ENCODE data around the gene SHISA6.

SHISA6 gene

DNA sequence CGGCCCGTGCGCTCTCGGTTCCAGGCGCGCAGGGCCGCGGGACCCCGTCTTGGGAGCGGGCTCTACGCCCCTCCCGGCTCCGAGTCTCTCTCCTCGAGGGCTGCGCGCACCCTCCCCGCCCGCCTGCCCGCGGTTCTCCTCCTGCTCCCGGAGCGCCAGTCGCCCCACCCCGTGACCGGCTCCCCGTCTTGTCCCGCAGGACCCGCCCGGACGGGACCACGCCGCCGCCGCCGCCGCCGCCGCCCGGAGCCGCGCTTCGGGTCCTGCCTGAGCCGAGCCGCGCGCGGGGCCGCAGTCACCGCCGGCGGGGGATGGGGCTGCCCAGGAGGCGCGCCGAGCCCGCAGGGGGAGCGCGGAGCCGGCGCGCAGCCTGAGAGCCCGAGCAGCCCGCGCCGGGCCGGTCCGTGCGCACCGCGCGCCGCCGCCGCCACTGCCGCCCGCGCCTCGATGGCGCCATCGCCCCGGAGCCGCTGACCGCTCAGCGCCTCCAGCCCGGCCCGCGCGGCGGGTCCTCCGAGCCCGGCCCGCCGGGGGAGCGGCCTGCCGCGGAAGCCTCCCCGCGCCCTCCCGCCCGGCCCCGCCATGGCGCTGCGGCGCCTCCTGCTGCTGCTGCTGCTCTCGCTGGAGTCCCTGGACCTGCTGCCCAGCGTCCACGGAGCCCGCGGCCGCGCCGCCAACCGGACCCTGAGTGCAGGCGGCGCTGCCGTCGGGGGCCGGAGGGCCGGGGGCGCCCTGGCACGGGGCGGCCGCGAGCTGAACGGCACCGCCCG is at the start of gene SHISA6:
SHISA6 (plus strand) TSS at position 373 of the 770 bp plus-strand sequence.
- DNase-seq, result no peak

DNA sequence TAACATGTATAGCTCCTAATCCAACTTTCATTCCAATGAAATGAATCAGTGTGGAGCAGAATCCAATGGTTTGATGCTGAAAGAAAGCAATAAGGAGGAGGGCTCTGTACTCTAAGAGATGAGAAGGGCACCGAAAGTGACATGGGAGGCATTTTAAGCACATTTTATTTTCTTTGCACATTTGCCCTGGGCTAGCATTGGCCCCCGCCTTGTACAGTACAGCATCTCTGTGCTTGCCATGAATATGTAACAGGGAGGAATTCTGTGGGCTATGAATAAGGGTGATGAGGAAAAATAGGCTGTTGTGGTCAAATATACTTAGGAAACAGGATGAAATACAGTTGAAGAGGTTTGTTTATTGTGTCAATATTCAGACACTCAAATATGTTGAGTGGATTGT is 45.2 kb upstream of the SHISA6 start:
- no peak for DNase-seq

DNA sequence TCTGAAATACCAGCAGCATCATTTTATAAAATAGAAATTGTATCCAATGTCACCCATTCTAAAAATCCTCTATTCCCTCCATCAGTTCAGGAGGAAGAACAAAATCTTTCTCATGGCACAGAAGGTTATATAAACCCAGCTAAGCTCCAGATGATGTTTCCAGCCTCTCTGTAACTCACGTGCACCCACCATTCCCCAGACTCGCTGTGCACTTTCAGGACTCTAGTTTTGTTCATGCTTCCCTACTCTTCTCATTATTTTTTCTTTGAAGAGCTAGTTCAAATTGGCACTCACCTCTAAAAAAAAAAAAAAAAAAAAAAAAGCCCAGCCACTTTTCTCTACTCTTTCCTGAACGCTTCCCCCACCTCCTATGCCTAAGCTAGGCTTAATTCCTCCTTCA is 36.0 kb upstream of the SHISA6 start:
- DNase-seq, result no peak

DNA sequence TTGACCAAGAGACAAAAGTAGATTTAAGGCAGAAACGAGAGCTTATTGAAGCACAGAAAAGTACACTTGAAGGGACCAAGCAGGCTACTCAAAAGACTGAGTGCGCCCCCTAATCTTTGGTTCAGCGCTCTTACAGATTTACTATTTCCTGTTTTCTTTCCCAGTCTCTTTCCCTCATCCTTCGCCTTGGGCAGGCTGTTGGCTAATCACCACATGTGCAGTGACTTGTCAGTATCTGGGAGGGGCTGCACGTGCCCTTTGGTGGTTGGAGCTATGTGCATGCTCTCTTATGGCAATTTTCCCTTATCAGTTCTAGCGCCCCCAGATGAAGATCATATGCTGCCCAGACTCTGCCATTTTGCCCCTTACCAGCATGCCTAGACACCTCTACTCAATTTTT is 35.4 kb upstream of the SHISA6 start:
- DNase-seq, result no peak

DNA sequence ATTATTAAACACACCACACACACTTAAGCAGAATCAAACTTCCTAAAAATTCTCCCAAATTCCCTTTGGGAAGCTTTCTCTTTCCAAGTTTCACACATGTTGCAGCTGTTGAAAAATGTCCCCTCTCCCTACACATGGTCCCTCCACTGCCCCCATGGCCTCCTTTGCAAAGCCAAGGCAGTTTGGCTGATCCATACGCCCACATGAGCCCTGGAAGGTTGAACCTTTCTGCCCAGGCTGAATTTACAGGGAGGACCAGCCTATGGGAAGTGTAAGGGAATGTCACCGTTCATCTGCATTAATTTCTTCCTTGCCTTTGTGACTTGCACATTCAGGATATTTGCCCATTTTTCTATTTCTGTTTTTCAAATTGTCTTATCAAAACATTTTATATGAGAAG is 31.1 kb upstream of the SHISA6 start:
- no peak for DNase-seq

DNA sequence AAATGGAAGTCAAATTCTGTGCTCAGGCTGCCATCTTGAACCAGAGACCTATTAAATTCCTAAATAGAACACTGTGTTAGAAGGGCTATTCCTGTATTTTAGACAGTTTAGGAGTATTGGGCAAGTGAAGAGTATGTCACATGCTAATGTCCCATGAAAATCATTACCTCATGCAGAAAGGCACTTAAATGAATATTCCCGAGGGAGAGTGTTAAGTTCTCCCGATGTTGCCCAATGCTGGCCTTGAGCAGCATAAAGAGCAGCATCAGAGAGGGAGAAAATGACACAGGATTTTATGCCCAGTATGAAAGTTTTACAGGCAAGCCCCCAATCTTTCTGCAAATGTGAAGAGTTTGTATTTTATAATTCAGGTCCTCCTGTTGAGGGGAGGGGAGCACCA is 28.2 kb upstream of the SHISA6 start:
- no peak for DNase-seq

DNA sequence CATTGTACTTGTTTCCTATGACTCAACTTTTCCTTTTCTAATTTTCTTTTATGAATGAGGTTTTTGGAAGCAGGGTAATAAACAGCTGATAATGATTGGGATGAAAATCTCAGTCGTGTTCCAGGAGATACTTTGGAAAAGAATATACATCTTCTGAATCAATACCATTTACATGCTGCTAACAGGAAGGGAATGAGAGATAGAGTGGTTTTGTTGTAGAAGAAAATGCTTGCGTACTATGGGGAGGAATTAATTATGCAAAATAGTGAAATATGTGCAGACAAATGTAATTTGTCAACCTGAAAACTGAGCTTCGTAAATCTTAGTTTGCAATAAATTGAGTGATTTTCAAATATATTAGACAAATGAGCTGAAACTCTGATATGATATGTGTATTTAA is 24.0 kb upstream of the SHISA6 start:
- no peak for DNase-seq

DNA sequence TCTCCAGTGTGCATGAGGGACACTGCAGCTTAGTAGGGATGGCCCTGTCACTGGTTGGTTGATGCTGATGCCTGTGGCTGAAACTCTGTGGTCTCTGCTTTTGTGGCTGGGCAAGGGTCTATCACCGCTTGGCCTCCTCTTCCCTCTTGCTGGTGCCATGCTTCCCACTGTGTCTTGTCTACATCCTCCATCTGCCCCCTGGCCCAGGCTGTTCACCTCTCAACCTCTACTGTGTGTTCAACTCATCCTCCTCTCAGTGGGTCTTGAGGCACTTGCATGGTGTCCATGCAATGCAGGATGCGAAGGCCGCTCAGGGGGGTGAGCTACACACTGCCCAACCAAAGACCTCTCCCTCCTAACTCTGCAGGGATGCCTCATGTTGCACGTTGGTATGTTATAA is 19.8 kb upstream of the SHISA6 start:
- DNase-seq, result no peak

DNA sequence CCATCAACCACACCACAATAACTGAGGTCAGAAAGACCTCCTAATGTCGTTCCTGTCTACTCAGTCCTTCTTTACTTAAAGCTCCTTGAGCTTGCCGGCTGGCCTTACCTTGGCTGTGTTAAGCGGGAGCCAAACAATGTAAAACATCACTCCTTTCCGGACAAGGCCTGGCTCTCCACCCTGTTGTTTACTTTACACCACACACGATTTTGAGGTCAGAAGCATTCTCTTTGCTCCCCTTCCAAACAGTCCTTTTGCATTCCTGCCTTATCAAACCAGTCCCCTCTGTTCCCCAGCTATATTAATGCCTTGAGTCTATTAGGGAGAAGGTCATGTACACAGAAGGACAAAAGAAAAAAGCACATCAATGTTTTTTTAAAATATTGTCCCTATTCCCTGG is 19.3 kb upstream of the SHISA6 start:
- no peak for DNase-seq

DNA sequence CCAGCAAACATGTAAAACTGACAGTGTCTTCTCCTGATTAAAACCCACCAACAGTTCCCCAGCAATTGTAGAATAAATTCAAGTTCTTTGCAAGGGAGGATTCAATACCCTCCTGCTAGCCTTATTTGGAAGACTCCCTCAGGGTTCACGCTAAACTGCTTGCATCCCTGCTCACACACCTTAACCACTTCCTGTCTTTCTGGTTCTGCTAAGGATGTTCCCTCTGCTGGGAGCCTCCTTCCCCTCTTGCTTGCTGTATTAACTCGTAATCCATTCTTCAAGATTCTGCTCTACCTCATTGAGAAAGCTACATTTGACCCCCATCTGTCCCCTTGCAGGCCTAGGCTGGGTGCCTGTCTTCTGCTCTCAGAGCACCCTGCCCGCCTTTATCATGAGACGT is 2.3 kb upstream of the SHISA6 start:
- no peak for DNase-seq

DNA sequence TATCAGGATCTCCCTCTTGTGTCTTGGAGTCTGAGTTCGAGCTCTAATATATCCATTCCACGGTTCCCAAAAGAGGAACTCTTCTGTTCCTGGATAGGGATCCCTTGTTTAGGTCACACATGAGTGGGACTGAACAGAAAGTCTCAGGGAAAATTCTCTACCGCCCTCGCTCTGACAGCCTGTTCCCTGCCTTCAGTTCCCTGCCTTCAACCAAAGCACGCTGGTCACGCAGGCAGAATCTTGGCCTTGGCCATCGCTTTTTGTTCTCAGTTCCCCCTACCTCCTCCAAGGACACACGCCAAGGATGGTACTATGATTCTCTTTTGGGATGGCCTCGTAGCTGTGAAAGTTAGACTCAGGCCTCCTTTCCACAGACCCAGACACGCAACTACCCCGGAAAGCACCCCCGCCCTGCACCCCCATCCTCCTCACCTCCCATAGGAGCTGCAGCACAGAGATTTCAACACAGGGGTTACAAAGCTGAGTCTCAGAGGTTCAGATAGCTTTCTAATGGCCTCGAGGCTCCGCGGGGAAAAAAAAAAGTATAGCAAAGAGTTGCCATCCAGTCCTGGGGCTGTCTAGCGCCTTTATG is 1.5 kb upstream of the SHISA6 start:
- DNase-seq, result no peak

DNA sequence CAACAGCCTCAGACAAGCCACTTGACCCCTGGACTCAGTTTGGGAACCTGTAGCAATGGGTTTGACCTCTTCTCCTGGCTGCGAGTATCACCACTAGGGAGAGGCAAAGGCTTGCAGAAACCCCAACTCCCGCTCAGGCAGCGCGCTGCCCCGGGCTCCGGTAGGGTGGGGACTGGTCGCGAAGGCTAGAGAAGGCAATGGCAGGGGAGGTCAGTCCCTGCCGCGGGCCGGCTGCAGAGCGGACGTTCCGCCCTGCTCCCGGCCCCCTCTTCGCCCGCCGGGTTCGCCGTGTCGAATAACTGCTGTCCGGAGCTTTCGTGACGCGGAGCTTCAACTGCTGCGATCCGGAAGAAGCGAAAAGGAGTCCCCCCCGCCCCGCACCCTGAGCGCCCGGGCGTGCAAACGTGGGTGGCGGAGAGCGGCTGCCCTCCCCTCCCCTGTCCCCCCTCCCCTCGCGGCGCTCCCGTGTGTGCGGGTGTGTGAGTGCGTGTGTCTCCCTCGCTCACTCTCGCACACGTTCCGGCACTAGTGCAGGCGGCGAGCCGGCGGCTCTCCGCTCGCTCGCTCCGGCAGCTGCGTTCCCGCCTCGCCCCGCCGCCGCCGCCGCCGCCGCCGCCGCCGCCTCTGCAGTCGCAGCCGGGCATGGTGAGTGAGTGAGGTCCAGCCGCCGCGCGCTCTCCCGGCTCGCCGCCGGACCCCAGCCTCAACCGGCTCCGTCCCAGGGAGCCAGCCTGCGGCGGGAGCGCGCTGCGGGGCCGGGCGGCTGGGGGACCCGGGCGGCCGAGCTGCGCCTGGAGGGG is 772 bp upstream of the SHISA6 start:
- no peak for DNase-seq

DNA sequence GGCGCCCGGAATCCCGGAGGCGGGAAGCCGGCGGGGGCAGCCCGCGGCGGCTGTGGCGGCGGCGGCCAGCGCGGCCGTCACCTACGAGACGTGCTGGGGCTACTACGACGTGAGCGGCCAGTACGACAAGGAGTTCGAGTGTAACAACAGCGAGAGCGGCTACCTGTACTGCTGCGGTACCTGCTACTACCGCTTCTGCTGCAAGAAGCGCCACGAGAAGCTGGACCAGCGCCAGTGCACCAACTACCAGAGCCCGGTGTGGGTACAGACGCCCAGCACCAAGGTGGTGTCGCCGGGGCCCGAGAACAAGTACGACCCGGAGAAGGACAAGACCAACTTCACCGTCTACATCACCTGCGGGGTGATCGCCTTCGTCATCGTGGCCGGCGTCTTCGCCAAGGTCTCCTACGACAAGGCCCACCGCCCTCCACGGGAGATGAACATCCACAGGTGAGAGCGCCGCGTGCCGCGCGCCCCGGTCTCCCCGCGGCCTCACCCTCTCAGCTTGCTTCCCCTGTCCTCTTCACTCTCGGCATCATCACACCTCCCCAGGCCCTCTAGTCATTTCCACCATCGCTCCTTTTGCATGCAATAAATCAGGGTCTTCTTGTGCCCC is 706 bp downstream of the SHISA6 start:
- no peak for DNase-seq

DNA sequence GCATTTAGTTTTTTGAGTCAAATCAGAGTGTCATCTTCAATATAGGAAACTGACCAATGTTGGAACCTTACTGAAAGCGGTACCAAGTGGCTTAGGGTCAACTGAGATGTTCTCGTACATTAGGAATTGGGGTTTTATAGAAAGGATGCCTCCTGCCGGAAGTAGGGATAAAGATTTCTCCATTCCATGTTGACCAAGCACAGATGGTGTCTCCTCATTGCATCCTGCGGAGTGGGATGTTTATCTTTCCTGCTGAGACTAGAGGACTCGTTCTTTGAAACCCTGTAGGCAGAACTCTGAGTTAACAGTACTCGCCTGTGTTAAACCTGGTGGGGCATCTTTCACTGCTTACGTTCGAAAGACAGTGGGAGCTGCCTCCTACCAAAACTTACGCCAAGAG is 1.4 kb downstream of the SHISA6 start:
- DNase-seq, result no peak

DNA sequence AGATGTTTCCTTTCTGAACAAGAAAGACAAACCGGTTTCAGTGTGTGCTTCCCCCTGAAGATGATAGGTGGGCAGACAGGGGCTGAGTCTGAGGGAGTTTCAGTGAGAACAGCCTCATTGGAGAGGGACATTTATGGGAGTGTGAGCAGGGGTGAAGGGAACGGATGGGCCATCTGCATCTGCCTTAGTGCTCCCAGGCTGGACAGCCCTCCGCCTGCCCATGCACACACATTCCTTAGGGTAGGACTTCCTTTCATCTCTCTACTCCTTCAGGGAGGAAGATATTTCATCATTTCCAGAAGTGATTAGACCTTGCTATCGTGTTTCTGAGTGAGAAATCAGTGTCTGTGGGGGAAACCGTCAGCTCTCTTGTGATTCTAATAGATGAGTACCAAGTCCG is 3.8 kb downstream of the SHISA6 start:
- no peak for DNase-seq

DNA sequence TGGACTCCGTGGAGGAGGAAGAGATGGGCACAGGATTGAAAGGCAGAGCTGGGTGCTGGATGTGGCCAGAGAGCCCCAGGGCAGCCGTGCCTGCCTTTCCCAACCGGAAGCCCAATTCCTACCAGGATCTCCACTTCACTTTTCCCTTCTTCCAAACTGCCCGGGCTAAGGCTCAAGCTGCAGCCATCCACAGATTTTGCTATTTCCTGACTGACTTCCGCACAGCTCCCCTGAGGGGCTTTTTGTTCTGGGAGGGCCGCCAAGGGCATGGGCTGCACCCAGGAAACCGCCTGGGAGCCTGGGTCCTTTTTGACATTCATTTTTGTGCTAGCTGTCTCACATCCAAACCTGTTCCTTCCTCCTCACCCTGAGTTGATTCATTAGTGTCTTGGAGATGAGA is 4.2 kb downstream of the SHISA6 start:
- DNase-seq, result no peak

DNA sequence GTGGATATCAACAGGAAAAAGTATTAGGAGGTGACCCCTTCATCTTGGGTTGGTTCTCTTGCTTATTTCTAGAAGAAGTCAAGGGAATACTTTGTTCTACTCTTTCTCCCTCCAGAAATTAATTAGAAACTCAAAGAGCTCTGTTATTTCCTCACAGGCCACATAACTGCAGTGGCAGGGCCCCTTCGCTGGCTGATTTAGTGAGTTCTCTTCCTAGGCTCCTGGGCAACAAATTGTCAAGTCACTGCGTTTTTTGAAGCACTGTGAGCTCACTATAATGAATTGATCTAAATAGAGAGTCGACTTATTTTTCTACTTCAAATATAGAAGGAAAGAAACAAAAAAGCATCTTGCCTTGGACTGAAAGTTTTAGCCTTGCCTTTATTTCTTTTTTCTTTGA is 4.8 kb downstream of the SHISA6 start:
- DNase-seq, result no peak

DNA sequence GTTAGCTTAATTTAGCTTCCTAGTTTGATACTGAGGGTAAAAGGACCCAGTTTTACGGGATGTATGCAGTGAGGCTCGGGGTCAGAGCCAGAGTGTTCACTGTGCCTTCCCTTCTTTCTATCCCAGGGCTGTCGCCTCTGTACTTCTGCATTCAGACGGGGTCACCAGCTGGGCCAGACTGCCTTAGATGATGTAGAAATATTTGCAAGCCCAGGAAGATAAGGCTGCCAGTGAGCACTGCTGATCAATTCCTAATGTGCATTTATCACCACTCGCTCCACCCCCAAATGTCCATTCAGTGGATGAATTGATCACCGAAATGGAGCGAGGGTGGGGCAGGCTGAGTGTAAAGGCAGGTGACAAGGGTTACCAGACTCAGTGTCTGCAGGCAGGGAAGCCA is 9.1 kb downstream of the SHISA6 start:
- DNase-seq, result no peak

DNA sequence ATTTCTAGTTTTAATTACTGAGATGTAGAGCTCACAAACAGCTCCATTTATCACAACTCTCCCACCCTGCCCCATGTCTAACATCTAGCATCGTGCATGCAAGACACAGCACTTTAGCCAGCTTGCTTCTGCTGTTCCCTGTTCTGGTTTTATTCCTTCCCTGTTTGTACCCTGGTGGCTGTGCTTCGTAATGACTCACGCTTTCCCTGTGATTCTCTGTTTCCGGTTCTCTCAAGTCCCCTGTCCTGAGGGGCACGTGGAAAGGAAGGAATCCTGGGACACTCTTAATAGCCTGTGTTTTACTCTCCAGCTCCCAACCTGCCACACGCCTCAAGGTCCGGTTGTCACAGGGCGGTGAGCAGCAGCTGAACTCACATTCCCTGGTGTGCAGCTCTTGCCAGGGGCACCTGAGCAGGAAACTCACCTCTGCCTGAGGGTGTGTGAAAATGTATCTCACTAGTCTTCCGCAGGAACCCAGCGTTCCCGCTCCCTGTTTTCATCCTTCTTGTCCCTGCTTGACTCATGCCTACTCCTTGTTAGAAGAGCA is 10.6 kb downstream of the SHISA6 start:
- no peak for DNase-seq

DNA sequence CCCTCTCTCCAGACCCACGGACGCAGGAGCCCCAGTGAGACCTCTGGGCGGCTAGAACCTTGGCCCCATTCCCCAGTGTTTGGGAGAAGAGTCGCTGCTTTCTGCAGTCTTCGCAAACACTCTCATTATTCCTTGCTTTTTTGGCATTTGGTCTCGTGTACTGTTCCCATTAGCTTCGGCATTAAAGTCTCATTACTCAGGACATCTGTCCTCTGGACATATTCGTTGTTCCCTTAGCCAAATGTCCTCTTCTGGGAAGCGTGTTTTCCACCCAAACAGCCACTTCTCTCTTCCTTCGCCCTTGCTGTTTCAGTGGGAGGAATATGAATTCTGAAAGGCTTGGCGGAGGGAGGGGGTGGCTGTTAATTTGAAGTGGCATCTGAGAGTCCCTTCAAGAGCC is 11.1 kb downstream of the SHISA6 start:
- DNase-seq, result no peak

DNA sequence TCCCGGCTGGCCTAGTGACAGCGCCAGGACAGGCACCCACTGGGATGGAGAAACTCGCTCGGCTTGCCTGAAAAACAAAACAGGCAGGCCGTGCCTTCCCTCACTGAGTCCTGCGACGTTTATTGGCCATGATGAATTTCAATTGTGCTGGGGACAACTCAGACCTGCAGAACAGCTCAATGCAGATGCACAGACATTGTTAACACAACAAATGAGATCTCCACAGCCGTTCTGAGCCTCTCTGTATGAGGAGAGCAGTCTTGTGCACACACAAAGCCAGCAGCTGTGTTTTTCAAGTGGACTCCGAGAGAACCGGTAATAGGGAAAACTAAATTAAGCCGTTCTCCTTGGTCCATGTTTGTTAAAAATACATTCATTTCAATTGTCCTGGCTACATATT is 15.9 kb downstream of the SHISA6 start:
- no peak for DNase-seq

DNA sequence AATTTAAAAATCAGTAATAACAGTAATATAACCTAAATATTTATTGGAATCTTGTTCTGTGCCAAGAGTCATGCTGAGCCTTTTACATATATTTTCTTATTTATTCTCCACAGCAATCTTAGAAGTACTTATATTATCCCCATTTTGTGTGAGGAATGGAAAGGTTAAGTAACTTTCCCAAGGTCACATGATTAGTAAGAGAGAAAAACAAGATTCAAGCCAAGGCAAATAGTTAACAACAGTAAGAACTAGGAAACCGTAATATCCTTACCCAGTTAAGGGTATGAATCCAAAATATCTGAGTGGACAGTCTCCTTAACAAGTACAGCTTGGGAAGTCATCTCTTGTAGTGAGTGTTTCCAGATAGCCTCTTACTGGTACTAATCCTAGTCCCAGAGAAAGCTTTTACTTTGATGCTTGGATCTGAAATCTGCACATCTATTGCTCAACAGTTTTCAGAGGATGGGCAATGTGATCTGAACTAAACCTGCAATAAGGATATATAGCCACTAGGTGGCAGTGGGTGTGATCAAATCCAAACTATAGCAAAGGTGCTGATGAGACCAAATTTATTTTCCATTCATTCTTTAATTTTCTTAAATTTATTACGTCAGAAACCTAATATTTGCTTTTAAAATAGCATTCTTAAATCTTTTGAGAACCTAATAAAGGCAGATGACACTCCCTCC is 23.3 kb downstream of the SHISA6 start:
- no peak for DNase-seq
